Kidney (tissue), 14 donors: Measurements from ENCODE around the gene BIK. TPM values are rescaled to one million over a fixed set of nuclear protein-coding genes. Genes with fewer than 3 reads are reported as not detected.

Source experiments
- DNase-seq, 5 donors: peaks; one replicate each; pipeline ENCODE4 v3.0.0-alpha.2; 2013 to 2020
- FAIRE-seq: peaks from 2 replicates; lab custom pipeline; 2012; peaks lifted over from hg19 to GRCh38; lab: Jason Lieb, UNC
- H3K27ac ChIP-seq, 2 donors: one replicate each; pipeline ENCODE4 v1.7.0; 2013; ENCODE audit warnings: low read depth in 2 of 2, low read length in 2 of 2, inconsistent platforms in 1 of 2
- H3K27me3 ChIP-seq: one replicate; pipeline ENCODE4 v1.7.1; 2013; ENCODE audit warnings: low read length, inconsistent platforms; ENCODE audit not compliant: control insufficient read depth, insufficient read depth
- H3K36me3 ChIP-seq, 3 donors: one replicate each; pipeline versions ENCODE4 v1.7.0 to v1.7.1; 2013; ENCODE audit warnings: low read length in 3 of 3, control low read depth in 1 of 3, inconsistent platforms in 1 of 3; ENCODE audit not compliant: insufficient read depth in 3 of 3, control insufficient read depth in 2 of 3
- H3K4me1 ChIP-seq, 3 donors: one replicate each; pipeline versions ENCODE4 v1.7.0 to v1.7.1; 2013; ENCODE audit warnings: low read length in 3 of 3, inconsistent platforms in 1 of 3, low read depth in 1 of 3; ENCODE audit not compliant: control insufficient read depth in 2 of 3, insufficient read depth in 2 of 3
- H3K4me3 ChIP-seq, 3 donors: one replicate each; pipeline versions ENCODE4 v1.7.0 to v1.8.1; 2013; ENCODE audit warnings: low read length in 3 of 3, control low read depth in 1 of 3, inconsistent platforms in 1 of 3
- H3K9ac ChIP-seq, 3 donors: one replicate each; pipeline versions ENCODE4 v1.7.0 to v1.7.1; 2013; ENCODE audit warnings: low read length in 3 of 3, control low read depth in 1 of 3, inconsistent platforms in 1 of 3
- H3K9me3 ChIP-seq, 3 donors: one replicate each; pipeline versions ENCODE4 v1.7.0 to v1.7.1; 2013; ENCODE audit warnings: low read length in 3 of 3, control low read depth in 1 of 3, inconsistent platforms in 1 of 3; ENCODE audit not compliant: control insufficient read depth in 2 of 3, insufficient read depth in 1 of 3
- intact Hi-C: fragments of 100-400 bp; cut with DNase I; formaldehyde crosslinking; loops from one replicate; pipeline ENCODE4 v1.11.1; 2022
- polyA plus RNA-seq: library from polyadenylated mRNA; stranded (reverse); fragments of 350-450 nt; fragmentation: Illumina TruSeq; extraction: RNeasy Lipid Tissue Mini Kit (QIAGEN cat#74804); gene quantifications from one replicate; pipeline ENCODE4 v1.2.3, GENCODE V29; 2014; ENCODE audit warnings: low read depth, low replicate concordance; ENCODE audit not compliant: insufficient read depth
- total RNA-seq: library from RNA; stranded (reverse); fragmentation: NEBNext Ultra II Directional; extraction: Animal tissue kit (Norgen Biotek cat#: 25700); gene quantifications from one replicate; pipeline ENCODE4 v1.2.1, GENCODE V29; 2021
- TF ChIP-seq, protein P1 (sequence below): IDR thresholded peaks from 3 replicates; pipeline ENCODE4 v1.5.1; 2012; ENCODE audit warnings: mild to moderate bottlenecking, moderate library complexity, borderline replicate concordance; ENCODE audit not compliant: insufficient read depth; ENCODE audit errors: extremely low read depth
- donor health status: control.
- donor health status: control.
- donor health status: control.
- donor health status: control.
- donor health status: control.
- donor health status: DM: yes; HTN: yes; CAD: no.
- donor health status: Normal renal cell carcinoma (clear cell type).

Gene BIK
- total and polyA plus RNA-seq, 2 donors from 2014 or later = 4.7 to 4.8 TPM

DNA sequence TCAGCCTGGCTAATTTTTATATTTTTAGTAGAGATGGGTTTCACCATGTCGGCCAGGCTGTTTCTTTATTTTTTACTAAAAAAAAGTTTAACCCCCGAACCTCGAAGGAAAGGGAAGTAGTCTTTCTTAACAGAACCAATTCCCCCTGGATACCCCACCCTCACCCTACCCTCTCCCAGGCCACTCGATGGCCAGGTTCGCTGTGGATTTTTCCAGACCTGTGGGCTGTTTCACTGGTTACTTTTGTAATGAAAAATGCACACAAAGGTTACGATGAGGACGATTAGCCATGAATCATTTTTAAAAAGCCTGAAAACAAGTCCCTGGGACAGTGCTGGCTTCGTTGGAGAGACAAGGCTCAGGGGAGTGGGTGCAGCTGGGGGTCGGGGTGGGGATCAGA lies 43.3 kb downstream of the BIK start:
- H3K4me3 ChIP-seq = no peak overlapping the region
- intact Hi-C loops = no loop called here
- peaks cover 0 to 19% (median 5%) of the 10 kb centered on the region in 3 donors for H3K4me1 ChIP-seq
- no peak overlapping the region for H3K27ac ChIP-seq
- TF ChIP-seq, protein P1, sequence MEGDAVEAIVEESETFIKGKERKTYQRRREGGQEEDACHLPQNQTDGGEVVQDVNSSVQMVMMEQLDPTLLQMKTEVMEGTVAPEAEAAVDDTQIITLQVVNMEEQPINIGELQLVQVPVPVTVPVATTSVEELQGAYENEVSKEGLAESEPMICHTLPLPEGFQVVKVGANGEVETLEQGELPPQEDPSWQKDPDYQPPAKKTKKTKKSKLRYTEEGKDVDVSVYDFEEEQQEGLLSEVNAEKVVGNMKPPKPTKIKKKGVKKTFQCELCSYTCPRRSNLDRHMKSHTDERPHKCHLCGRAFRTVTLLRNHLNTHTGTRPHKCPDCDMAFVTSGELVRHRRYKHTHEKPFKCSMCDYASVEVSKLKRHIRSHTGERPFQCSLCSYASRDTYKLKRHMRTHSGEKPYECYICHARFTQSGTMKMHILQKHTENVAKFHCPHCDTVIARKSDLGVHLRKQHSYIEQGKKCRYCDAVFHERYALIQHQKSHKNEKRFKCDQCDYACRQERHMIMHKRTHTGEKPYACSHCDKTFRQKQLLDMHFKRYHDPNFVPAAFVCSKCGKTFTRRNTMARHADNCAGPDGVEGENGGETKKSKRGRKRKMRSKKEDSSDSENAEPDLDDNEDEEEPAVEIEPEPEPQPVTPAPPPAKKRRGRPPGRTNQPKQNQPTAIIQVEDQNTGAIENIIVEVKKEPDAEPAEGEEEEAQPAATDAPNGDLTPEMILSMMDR = no peak
- H3K36me3 ChIP-seq = no peaks in the 10 kb centered on the region
- DNase-seq (no peak), FAIRE-seq (no peak)
- H3K9me3 ChIP-seq = no peaks in the 10 kb centered on the region
- no peaks in the 10 kb centered on the region for H3K27me3 ChIP-seq
- H3K9ac ChIP-seq = no peak overlapping the region

DNA sequence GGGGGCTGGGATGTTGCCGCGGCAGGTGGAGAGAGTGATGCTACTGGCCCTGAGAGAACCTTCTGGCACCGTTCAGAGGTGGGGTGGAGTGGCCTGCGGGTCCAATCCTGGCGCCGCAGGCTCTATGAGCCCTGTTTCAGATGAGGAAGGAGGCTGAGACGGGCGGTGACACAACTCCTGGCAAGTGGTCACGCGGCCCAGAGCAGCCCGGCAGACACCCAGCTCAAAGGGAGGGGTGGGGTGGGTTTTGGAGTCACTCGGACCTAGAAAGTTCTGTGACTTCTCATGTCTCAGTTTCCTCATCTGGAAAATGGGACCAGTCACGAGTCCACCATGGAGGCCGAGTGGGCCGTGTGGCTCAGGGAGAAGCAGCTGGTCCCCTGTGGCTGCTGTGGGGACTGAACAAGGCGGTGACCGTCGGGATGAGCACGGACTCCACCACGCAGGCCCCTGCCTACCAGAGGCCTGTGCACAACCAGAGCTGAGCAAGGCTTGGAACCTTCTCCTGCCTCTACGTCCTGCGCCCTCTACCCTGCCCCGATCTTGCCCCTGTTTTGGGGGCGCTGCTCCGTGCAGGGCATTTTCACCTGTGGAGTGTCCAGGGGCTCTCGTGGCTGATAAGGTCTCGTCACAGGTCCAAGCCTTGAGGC lies 44.5 kb downstream of the BIK start:
- TF ChIP-seq, protein P1 = no peak
- no peak for FAIRE-seq
- H3K27ac ChIP-seq = no peak overlapping the region
- intact Hi-C loops = no loop called here
- H3K27me3 ChIP-seq = no peaks in the 10 kb centered on the region
- H3K9ac ChIP-seq = no peak overlapping the region
- no peaks in the 10 kb centered on the region for H3K36me3 ChIP-seq
- peaks cover 0 to 19% (median 5%) of the 10 kb centered on the region in 3 donors for H3K4me1 ChIP-seq
- no peaks in the 10 kb centered on the region for H3K9me3 ChIP-seq
- H3K4me3 ChIP-seq = no peak overlapping the region
- DNase-seq = peak in 1 of 5 donors; percentile 69

DNA sequence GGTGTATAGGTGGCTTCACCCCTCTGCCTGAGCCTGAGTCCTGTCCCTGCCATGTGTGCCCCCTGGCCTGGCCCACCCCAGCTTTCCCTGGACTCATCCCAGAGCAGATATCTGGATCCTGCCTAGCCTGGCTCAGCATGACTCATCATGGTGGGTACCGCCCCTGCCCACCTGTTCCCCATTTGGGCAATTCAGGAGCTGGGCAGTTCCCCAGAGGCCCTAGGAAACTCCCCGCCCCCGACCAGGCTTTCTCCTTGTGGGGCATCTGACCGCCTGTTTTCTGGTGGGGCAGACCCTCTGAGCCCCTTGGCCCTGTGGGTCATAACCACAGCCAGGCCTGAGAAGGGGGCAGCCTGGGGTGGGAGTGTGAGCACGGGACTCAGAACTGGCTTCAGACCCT lies 45.2 kb downstream of the BIK start:
- peaks cover 0 to 16% (median 5%) of the 10 kb centered on the region in 3 donors for H3K4me1 ChIP-seq
- no peaks in the 10 kb centered on the region for H3K9me3 ChIP-seq
- no peak overlapping the region for H3K9ac ChIP-seq
- no peaks in the 10 kb centered on the region for H3K27me3 ChIP-seq
- peak in 1 of 5 donors; percentile 72 for DNase-seq
- TF ChIP-seq, protein P1 = no peak
- no peak overlapping the region for H3K4me3 ChIP-seq
- H3K27ac ChIP-seq = no peak overlapping the region
- no peak for FAIRE-seq
- intact Hi-C loops = no loop called here
- H3K36me3 ChIP-seq = no peaks in the 10 kb centered on the region

DNA sequence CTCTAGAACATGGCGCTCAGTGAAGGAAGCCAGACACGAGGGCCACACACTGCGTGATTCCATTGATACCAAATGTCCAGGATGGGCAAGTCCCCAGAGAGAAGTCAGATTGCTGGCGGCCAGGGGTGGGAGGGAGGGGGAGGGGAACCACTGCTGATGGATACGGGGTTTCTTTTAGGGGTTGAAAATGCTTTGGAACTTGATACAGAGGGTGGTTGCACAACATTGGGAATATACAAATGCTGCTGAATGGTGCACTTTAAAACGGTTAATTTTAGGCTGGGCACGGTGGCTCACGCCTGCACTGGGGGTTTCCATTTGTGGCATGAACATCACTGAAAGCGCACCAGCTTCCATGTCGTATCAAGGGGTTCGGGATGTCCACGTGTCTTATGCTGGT lies 45.9 kb downstream of the BIK start:
- Histone ChIP-seq H3K4me3 (no peak overlapping the region), H3K36me3 (no peaks in the 10 kb centered on the region), H3K4me1 (peaks cover 0 to 13% (median 5%) of the 10 kb centered on the region in 3 donors), H3K27ac (no peak overlapping the region), H3K9ac (no peak overlapping the region), H3K9me3 (no peaks in the 10 kb centered on the region), H3K27me3 (no peaks in the 10 kb centered on the region)
- DNase-seq (no peak), FAIRE-seq (no peak)
- intact Hi-C loops = no loop called here
- TF ChIP-seq, protein P1 = no peak
